GM12872 (cell line): ENCODE results near the gene SLC35E1.

Experiments used
- CTCF ChIP-seq: IDR thresholded peaks from 3 replicates; pipeline ENCODE4 v1.5.1; 2011; ENCODE audit warnings: low read depth, mild to moderate bottlenecking, low read length, moderate library complexity; ENCODE audit not compliant: insufficient read depth

SLC35E1 gene

GRCh38 chr19:16572332-16573211, at the start of gene SLC35E1:
SLC35E1 (minus strand) TSS chr19:16572415; CDS start chr19:16572364, 51 bp downstream.
- no peak for TF ChIP-seq CTCF

- no peak for TF ChIP-seq CTCF
Observed at GRCh38 chr19:16621165-16621800, 49.1 kb upstream of the SLC35E1 start.

- TF ChIP-seq CTCF = no peak
Observed at GRCh38 chr19:16620584-16620983, 48.4 kb upstream of the SLC35E1 start.

- no peak for TF ChIP-seq CTCF
Observed at GRCh38 chr19:16620018-16620417, 47.8 kb upstream of the SLC35E1 start.

- TF ChIP-seq CTCF = no peak
Observed at GRCh38 chr19:16619457-16619856, 47.2 kb upstream of the SLC35E1 start.

GRCh38 chr19:16618248-16618647, 46.0 kb upstream of the SLC35E1 start:
- TF ChIP-seq CTCF = no peak

GRCh38 chr19:16615808-16616207, 43.6 kb upstream of the SLC35E1 start:
- no peak for TF ChIP-seq CTCF
